NCI-H146 treated with DMSO at 0.1 percent for 48 hours (cell line): ENCODE results near the gene TTC39C.

Source experiments
- DNase-seq: peaks from one replicate; lab custom pipeline; 2025; ENCODE audit not compliant: unreplicated experiment; lab: John Stamatoyannopoulos, UW

Gene TTC39C

GRCh38 chr18:23990474-23991410 is 23.8 kb upstream of the TTC39C start:
- no peak for DNase-seq

DNA sequence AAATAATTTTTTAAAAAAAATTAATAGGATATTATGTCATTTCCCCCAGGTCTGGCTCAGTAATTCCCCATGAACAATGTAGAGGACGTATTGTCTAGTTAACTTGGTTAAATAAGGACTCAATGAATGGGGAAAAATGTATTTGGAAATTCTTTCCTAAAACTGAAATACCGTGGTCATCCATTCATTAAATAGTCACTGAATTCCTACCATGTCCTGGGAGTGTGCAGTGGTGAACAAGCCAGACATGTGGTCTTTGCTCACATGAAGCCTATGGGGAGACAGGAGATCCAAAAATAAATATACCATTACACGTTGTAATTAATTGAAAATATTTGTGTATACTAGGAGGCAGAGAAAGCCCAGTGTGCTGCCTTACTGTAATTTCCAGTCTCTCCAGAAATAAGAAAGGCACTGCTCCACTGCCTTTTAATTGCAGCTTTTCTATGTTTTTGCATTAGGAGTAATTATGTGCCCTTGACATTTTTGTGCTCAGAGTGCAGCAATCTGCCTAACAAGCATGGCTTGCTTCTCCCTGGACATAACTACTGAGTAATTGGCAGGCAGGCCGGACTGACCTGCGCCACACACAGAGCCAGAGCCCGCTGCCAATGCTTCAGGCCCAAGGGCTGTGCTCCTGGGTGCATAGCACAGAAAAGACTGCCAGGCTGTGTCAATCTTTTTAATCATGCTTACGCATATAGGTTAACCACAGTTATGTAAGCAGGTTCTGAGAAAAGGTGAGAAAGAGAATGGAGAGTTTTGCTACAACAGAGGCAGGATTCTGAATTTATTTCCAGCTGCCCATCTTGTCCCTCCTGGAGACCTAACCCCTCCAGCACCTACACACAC is 22.2 kb upstream of the TTC39C start:
- DNase-seq = peak; percentile 40

GRCh38 chr18:23992941-23993280 is 21.6 kb upstream of the TTC39C start:
- no peak for DNase-seq

DNA sequence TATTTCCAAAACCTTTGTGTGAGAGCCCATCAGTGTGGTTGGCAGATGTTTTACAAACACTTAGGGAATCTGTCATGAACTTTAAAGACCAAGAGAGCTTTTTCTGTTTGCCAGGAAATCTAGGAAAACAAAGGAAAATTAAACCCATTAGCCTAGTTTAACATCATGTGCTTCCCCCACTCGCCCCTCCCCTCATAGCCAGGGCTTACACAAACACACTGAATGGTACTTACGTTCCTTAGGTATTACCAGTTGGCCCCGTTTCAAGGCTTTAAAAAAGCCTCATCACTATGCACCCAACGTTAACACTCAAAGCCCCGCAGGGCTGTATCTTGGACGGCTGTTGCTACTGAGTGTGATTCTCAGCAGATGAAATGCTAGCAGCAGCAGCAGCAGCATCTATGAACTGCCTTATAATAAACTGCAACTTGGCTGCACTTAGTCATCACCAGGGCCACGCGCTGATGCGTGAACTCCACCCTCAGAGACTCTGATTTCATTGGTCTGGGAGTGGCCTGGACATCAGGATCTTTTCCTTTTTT is 20.1 kb upstream of the TTC39C start:
- DNase-seq = peak; percentile 98

DNA sequence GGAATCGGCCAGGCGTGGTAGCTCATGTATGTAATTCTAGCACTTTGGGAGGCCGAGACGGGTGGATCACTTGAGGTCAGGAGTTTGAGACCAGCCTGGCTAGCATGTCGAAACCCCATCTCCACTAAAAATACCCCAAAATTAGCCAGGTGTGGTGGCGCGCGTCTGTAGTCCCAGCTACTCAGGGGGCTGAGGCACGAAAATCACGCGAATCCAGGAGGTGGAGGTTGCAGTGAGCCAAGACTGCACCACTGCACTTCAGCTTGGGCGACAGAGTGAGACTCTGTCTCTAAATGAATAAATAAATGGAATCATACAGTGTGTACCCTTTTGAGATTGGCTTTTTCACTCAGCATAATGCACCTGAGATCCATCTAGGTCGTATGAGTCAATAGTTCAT is 19.4 kb upstream of the TTC39C start:
- no peak for DNase-seq

DNA sequence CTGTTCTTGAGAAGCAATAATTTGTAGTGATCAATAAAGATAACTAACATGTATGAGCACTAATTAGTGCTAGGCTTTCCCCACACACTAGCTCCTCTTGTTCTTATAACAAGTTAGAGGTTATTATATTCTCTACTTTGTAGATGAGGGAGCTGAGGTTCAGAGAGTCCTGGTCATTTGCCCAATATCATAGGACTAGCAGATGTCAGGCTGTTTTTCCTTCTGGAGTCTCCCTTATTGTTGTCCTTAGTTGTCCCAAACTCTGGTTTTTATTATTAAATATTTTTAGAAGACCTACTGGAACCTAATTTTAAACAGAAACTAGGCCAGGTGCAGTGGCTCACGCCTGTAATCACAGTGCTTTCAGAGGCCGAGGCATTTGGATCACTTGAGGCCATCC is 16.5 kb upstream of the TTC39C start:
- DNase-seq = peak; percentile 68

- DNase-seq = peak; percentile 100
Measured at GRCh38 chr18:23998820-23999219, 15.7 kb upstream of the TTC39C start.

DNA sequence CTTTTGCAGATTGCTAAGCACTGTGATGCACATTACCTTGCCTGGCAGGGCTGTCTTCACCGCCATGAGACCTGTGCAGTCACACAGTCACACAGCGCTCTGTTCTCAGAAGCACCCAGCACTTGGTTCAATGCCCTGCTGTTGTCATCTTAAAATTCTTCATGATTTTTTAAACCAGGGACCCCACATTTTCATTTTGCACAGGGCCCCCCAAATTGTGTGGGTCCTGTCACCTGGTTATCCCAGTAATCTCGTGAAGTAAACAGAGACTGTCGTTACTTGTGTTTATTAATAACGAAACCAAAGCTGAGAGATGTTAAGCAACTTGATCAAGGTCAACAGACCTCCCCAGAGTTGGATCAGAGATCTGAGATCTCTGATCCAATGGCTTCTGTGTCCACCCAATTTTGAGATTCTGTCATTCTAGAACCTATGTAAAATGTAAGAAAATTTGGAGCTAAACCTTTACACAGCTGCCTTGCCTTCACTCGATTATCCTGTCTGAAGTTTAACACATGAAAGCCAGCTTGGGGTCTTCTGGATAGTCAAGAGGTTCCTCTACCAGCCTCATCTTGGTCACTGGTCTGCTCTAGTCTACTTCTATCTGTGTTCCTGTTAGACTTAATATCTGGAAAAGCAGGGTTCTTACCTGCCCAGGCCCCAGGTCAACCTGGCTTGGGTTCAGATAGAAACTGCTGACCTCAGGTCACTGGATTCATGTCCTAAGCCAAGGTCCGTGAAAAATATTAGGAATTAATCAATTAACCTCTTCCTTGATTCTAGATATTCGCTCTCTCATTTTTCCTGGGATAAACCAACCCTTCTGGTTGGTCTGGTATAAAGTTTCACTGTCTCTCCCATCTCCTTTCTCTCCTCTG is 13.7 kb upstream of the TTC39C start:
- DNase-seq = no peak

- no peak for DNase-seq
Measured at GRCh38 chr18:24002479-24002878, 12.1 kb upstream of the TTC39C start.

- DNase-seq = no peak
Measured at GRCh38 chr18:24003288-24003687, 11.3 kb upstream of the TTC39C start.

DNA sequence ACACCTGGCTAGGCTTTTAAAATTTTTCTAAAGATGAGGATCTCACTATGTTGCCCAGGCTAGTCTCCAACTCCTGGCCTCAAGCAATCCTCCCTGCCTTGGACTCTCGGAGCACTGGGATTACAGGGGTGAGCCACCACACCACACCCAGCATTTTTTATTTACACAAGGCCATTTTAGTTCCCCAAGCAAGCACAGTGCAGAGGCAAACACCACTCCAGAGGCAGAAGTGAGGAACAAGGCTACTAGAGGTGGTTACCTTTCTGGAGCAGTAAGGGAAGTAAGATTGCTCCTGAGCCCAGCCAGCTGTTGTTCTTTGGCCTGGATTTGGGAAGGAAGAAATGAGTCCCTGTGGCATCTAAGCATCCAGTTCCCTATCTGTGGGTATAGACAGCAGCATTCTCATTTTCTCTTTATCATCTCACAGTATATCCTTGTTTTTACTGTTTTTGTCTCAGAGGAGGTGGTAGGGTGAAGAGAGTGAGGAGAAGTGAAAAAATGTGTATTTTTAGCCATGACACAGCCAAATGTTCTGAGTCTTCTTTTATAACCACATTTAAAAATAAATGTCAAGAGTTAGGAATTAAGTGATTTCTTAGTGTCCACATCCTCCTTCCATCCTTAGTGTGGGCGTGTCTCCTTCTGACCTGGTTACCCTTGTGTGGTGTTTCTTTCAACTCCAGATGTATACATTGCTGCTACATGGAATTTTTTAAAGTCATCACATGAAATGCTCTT is 10.5 kb upstream of the TTC39C start:
- no peak for DNase-seq

DNA sequence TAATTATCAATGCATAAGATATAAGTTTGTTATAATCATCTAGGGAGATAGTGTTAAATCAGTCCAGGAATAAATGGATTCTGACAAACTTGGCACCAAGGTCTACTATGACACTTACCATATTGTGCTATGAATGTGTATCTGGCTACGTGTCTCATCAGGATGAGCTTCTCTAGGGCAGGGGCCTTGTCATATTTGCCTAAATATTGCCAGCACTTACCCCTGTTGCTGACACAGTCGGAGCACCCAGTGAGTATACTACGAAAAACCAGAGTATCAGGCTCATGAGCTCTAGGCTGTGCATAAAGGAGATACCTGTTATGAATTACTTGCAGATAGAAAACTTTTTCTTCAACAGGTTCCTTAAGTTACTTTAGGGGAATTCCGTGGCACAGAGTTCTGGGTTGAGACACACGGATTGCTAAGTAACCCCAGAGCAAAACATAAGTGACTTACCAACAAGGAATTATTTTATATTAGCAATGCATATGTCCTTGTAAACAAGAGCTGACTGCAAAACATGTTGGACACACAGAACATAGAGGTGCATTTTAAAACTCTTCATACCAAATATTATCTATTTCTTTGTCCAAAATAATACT is 7.7 kb upstream of the TTC39C start:
- DNase-seq = no peak

- DNase-seq = no peak
Measured at GRCh38 chr18:24009246-24009645, 5.3 kb upstream of the TTC39C start.

DNA sequence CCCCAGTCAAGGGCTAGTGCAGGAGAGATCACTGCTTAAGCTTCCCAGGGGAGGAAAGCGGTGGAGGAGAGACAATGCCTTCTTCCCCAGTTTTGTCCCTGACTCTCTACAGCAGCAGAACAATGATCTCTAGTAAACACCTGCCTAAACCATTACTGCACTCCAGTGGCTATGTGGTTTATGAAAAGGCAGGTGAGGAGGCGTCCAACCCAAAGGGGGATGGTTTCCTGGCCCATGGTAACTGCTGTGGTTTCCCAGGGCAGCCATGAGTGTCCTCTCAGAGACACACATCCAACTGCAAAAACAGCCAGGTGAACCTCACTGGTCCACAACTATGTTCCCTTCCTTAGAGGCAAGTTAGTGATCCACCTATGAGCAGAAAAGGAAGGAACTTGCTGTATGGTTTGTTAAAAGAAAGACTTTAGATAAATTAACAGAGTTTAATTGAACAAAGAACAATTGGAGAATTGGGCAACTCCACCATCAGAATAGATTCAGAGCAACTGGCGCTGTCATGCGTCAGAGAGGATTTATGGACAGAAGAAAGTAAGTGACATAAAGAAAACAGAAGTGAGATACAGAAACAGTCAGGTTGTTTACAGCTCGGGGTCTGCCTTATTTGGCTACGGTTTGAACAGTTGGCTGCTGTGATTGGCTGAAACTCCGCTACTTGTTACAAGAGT is 4.8 kb upstream of the TTC39C start:
- peak; percentile 97 for DNase-seq

- DNase-seq = no peak
Measured at GRCh38 chr18:24010673-24011072, 3.9 kb upstream of the TTC39C start.

GRCh38 chr18:24011123-24011917 is 3.2 kb upstream of the TTC39C start:
- DNase-seq = no peak

DNA sequence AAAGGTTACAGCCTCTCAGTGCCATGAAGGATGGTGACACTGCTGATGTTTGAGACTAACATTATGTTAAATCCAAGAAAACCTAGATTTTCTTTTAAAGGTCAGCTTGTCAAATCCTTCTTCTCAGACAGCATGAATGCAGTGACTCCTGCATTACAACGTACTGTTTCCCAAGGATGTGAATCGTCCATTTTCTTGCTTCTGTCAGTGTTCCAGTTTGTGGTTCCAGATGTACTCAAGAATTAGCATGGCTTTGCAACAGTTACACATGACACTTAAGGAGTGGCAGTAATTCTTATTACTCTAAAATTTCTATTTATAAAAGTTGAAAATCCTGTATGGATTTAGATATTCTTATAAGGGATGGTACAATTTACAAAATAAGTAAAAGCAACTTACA is 1.5 kb upstream of the TTC39C start:
- DNase-seq = no peak

DNA sequence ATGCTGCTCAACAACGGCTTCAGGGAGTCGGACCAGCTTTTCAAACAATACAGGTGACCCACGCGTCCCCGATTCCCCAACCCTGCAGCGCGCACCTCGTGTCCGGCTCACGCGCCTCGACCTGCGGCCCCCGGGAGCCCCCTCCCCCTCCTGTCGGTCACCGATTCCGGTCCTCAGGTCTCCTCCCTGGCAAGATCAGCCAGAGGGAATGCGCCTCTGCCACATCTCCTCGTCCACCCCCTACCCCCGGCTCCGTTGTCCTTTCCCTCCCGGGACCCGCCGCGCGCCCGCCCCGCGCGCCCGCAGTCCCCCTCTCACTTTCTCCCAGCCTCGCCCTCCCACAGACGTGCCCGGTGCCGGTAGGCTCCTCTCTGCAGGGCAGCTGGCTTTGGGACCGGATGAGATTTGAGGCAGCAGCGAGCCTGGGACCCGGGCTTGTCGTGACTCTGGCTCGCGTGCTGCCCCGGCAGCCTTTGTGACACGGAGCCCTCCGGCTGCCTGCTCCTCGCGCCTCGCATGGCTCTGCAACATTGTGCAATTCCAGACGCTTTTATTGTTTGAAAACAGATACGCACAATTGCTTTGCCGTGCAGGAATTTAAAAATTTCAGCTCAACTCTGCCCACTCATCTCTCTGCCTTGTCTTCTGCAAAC is 558 bp downstream of the TTC39C start:
- peak; percentile 46 for DNase-seq
